K562 (cell line): ENCODE measurements around the gene C11orf65. TPM values are rescaled to one million over a fixed set of nuclear protein-coding genes. Genes with fewer than 3 reads are reported as not detected.
"Not testable (repeated sequence)": the region's sequence is repeated elsewhere in the genome, so short reads cannot be mapped to it uniquely, and the experiment has no call there.

ENCODE experiments used
- ARID2 ChIP-seq: fragments of 450-650 bp; IDR thresholded peaks from 2 replicates; pipeline ENCODE4 v1.6.1; 2017; ENCODE audit warnings: antibody characterized with exemption, mild to moderate bottlenecking
- polyA plus RNA-seq, 8 experiments: library from polyadenylated mRNA; depleted of rRNA in 4 of 8; stranded (reverse) in 5 of 8; unstranded in 3 of 8; fragments of >200 nt; fragmentation: Nextera tagmentation in 2 of 8; fragmentation: Illumina TruSeq in 1 of 8; extraction: Ambion mirVana in 2 of 8; extraction: Trizol in 1 of 8; gene quantifications; 2 replicates each; pipeline versions ENCODE4 v1.2.1 to v1.2.3, GENCODE V29; 2011 to 2014; ENCODE audit warnings: inconsistent platforms in 1 of 8, missing spikeins in 1 of 8
- total RNA-seq, 7 experiments: library from RNA; depleted of rRNA in 6 of 7; stranded (reverse); fragments of >200 nt in 6 of 7; fragmentation: Illumina TruSeq in 2 of 7; extraction: Trizol in 2 of 7; gene quantifications; 2 replicates each; pipeline versions ENCODE4 v1.2.1 to v1.2.3, GENCODE V29; 2011 to 2021; ENCODE audit warnings: low replicate concordance in 1 of 7
- TF ChIP-seq, protein P1 (sequence below), 2 experiments: fragments of 450-650 bp; formaldehyde crosslinking in 1 of 2; IDR thresholded peaks; 2 replicates each; pipeline versions ENCODE4 v1.4.0 to v1.6.1; 2014 to 2020; ENCODE audit warnings: mild to moderate bottlenecking in 2 of 2, borderline replicate concordance in 1 of 2, low read depth in 1 of 2

The C11orf65 gene
- total and polyA plus RNA-seq, 9 of the 15 experiments (the other 6 are each of a cell fraction or from before 2014, with no cell fraction given), result 1.0 to 2.1 (median 1.2) TPM

DNA sequence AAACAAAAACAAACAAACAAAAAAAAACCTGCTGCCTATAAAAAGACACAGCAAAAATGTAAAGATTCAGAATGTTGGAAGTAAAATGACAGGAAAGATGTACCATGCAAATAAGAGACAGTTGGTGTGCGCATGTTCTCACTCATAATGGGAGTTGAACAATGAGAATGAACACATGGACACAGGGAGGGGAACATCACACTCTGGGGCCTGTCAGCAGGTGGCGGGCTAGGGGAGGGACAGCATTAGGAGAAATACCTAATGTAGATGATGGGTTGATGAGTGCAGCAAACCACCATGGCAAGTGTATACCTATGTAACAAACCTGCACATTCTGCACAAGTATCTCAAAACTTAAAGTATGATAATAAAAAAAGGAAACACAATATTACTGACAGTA, 49.8 kb downstream of the C11orf65 start (continued):
- TF ChIP-seq, protein P1, sequence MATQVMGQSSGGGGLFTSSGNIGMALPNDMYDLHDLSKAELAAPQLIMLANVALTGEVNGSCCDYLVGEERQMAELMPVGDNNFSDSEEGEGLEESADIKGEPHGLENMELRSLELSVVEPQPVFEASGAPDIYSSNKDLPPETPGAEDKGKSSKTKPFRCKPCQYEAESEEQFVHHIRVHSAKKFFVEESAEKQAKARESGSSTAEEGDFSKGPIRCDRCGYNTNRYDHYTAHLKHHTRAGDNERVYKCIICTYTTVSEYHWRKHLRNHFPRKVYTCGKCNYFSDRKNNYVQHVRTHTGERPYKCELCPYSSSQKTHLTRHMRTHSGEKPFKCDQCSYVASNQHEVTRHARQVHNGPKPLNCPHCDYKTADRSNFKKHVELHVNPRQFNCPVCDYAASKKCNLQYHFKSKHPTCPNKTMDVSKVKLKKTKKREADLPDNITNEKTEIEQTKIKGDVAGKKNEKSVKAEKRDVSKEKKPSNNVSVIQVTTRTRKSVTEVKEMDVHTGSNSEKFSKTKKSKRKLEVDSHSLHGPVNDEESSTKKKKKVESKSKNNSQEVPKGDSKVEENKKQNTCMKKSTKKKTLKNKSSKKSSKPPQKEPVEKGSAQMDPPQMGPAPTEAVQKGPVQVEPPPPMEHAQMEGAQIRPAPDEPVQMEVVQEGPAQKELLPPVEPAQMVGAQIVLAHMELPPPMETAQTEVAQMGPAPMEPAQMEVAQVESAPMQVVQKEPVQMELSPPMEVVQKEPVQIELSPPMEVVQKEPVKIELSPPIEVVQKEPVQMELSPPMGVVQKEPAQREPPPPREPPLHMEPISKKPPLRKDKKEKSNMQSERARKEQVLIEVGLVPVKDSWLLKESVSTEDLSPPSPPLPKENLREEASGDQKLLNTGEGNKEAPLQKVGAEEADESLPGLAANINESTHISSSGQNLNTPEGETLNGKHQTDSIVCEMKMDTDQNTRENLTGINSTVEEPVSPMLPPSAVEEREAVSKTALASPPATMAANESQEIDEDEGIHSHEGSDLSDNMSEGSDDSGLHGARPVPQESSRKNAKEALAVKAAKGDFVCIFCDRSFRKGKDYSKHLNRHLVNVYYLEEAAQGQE (IDR thresholded peaks at IDR 0.05; ENCODE audit: borderline replicate concordance), result peak; percentile 75
- TF ChIP-seq, protein P1 (CRISPR knock-in tag; IDR thresholded peaks at IDR 0.05; ENCODE audit: low read depth), result not testable (repeated sequence)
- TF ChIP-seq ARID2, result 0 out of 2 replicates have a peak, but pooled peaks have one; percentile 35
